Medulla oblongata (tissue), 1 donor: ENCODE measurements around the gene MED19.
A peak's percentile ranks its signal among the peaks of the same experiment; 100 is the strongest.
"Not testable (repeated sequence)": the region's sequence is repeated elsewhere in the genome, so short reads cannot be mapped to it uniquely, and the experiment has no call there.

Source experiments
- DNase-seq: peaks from one replicate; pipeline ENCODE4 v3.0.0-alpha.2; 2015; ENCODE audit errors: extremely low spot score

Gene MED19

DNA sequence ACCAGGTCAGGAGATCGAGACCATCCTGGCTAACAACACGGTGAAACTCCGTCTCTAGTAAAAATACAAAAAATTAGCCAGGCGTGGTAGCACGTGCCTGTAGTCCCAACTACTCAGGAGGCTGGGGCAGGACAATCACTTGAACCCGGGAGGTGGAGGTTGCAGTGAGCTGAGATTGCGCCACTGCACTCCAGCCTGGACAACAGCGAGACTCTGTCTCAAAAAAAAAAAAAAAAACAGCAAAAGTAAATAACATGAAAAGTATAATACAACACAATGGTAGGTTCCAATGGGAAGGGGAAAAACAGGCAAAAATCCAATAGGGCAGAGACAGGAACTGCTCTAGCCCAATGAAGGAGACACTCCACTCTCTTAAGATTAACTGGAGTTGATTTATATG is 6.6 kb downstream of the MED19 start:
- not testable (repeated sequence) for DNase-seq

DNA sequence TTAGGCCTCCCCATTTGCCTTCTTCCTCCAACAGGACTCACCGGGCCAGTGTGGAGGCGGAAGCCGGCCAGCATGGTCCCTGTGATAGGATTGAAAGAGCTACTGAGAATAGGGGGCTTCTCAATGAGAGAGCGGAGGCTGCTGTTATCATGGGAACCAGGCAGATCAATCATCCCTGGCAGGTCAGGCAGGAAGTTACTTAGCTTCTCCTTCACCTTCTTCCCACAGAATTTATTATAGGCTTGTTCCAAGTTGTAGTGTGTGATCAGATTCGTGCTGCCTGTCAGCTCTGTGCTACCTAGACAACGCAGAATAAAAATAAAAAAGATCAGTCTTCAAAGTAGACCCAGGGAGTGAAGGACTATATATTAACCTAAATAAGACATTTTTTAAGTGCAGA is 7.1 kb downstream of the MED19 start:
- DNase-seq, result no peak

DNA sequence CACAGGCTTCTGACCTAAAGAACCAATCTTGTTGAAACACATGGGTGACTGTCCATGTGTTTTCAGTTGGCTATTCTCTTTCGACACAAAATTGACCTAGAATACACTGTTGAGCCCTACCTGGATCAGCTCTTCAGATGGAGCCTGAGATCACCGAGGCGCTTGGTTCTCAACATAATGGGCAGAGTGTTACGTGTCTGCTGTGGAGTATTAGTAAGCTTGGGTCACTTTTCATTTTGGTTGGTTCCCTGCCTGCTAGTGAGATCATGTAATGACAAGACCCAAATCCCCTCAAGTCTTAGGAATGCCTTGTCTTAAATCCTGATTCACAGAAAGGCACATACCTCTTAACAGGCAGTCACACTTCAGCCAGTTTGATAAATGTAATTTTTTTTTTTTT is 8.7 kb downstream of the MED19 start:
- no peak for DNase-seq

DNA sequence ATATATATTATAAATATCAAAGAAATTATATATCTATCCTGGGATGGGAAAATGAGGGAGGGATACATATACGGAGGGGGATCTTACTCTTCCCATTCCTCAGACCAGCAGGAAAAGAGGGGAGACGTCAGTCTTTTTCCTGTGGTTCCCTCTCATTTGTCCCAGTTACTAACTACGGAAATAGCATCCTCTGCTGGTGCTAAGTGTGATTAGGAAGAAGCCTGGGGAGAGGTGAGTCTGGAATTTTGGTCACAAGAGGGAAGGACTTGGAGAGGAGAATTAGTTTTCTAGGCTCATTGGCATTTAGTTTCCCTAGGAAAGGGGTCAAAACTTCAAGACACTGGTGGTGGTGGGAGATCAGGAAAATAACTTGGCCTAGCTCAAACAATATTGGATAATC is 11.6 kb downstream of the MED19 start:
- no peak for DNase-seq

DNA sequence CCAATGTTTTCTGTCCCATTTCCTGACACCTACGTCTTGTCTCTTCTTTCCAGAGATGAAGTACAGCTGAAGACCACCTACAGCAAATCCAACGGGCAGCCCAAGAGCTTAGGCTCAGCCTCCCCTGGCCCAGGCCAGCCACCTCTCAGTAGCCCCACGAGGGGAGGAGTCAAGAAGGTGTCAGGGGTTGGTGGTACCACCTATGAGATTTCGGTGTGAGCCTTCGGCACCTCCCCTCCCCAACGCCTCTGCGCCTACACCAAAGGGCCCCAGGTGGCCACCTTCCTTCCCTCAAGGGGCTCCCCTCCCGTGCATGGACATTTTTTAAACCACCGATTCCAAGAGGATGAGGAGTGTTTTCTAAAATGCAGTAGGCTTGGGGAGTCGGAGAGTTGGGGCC is 12.2 kb downstream of the MED19 start:
- DNase-seq, result no peak

DNA sequence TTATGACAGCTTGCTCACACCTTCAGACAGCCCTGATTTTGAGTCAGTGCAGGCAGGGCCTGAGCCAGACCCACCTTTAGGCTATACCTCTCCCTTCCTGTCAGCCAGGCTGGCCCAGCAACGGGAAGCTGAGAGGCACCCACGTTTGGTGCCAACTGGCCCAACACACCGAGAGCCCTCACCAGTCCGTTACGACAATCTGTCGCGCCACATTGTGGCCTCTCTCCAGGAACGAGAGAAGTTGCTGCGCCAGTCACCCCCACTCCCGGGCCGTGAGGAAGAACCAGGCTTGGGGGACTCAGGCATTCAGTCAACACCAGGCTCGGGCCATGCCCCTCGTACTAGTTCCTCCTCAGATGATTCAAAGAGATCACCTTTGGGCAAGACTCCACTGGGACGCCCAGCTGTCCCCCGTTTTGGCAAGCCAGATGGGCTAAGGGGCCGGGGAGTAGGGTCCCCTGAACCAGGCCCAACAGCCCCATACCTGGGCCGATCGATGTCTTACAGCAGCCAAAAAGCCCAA is 13.1 kb downstream of the MED19 start:
- DNase-seq, result no peak

DNA sequence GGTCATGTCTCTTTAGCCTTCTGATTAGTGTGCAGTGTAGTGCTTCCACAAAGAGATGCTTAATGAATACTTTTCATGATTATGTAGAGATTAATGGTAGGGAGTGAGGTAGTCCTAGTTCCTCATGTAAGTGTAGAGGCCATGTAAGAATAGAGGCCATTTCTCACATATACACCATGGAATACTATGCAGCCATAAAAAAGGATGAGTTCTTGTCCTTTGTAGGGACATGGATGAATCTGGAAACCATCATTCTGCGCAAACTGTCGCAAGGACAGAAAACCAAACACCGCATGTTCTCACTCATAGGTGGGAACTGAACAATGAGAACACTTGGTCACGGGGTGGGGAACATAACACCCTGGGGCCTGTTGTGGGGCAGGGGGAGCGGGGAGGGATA is 21.5 kb downstream of the MED19 start:
- DNase-seq, result not testable (repeated sequence)

DNA sequence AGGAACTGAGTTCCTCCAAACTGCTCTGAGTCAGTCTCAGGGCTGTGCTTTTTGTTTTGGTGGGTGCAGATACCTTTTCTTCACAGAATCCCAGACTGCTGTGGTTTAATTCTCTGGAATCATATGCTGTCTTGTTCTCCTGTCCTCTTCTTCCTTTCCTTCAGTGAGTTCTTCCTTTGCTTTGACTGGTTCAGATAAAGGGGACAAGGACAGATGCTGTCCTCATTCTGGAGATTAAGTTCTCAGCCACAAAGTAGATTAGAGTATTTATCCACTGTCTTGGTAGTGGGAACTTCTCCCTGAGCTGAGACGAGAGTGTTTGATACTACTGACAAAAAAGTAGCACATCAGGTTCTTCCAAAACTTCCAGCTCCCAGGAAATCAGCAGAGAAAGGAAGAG is 30.8 kb downstream of the MED19 start:
- no peak for DNase-seq

DNA sequence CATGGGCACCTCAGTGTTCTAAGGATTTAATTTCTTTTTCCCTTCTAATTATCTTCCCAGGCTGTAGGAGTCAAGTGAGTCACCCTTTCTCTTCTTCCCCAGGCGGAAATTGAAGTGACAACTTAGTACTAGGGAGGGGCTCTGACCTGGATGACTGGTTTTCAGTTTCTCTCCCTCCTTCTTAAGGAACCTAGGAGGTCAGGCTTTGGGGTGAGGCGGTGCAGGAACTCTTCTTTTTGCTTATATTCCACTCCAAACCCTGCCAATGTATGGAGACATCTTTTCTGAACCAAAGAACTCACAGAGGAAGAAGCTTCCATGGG is 31.5 kb downstream of the MED19 start:
- DNase-seq, result no peak

DNA sequence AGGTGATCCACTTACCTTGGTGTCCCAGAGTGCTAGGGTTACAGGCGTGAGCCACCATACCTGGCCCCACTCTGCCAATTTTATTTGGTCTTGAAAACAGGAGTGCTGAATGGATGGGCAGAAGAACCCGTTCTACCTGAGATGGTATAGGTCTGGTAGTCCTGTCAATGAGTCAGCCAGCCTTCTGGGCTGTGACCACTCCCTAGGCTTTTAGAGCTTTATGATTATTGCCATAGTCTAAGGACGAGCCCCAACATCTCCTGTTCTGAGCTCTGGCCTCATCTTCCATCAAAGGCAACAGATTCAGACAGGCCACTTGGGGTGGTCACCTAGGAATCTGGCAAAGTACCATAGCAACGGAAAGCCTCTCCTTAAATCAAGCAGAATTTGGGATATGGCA is 32.6 kb downstream of the MED19 start:
- no peak for DNase-seq

DNA sequence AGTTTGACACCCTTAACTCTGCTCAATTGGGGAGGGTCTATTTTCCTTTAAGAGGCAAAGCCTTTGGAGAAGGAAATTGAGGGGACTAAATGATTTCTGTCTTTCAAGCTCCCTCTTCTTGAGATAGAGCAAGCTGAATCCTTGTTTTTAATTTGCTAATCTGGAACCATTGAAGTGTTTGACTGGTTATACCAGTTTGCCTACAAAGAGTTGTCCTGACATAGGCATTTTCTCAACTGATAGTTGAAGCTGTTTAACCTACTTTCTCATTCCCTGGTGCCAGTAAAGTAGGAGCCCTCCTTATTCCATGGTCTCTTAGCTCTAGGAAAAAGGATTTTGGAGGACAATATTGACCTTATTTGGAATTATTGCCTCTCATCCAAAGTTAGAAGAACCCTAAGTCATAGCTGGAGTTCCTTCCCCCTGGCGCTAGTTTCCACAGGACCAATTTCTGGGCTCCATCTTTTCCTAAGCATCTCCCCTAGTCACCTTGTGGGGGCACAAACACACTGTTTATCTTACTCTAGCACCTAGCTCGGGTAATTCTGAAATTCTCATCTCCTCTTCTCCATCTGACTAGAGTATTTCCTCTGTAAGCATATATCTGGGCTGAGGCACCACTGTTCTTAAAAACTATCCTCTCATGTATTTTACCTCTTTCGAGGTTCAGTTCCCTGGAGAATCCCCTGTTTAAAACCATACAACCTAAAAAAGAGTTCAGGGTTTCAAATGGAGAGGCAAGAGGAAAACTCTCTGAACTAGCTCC is 36.7 kb downstream of the MED19 start:
- no peak for DNase-seq

DNA sequence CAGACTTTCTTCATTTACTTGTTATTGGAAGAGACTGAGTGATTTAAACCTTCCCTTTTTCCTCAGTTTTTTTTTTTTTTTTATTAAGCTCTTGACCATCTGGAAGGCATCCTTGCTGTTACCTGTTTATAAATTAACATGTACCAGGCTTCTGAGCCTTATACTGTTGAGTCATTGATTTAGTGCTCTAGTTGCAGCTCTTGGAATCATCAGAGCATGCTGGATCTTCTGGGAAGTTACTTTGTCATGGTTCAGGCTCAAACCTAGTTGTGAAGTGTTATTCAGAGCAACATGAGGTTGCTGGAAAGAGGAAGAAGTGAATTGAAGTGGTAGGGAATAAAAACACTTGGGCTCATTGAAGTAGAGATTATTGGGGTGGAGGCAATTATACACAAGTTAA is 37.8 kb downstream of the MED19 start:
- no peak for DNase-seq

DNA sequence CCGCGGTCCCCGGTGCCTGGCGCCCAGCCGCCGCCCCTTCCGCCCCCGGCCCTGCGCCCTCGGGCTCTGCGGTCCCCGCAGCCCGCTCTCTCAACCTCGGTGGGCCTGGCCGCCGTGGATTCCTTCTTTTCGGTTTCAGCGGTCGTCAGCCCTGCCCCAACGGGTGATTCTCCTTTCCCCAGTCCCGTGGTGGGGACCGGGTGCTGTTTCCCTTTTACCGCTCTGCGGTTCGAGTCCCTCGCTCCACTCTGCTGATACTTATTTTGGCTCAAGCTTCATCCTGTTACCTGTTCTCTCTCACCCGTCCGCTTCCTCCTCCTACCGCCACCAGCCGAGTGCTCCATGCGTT is 43.6 kb downstream of the MED19 start:
- peak; percentile 12 for DNase-seq

DNA sequence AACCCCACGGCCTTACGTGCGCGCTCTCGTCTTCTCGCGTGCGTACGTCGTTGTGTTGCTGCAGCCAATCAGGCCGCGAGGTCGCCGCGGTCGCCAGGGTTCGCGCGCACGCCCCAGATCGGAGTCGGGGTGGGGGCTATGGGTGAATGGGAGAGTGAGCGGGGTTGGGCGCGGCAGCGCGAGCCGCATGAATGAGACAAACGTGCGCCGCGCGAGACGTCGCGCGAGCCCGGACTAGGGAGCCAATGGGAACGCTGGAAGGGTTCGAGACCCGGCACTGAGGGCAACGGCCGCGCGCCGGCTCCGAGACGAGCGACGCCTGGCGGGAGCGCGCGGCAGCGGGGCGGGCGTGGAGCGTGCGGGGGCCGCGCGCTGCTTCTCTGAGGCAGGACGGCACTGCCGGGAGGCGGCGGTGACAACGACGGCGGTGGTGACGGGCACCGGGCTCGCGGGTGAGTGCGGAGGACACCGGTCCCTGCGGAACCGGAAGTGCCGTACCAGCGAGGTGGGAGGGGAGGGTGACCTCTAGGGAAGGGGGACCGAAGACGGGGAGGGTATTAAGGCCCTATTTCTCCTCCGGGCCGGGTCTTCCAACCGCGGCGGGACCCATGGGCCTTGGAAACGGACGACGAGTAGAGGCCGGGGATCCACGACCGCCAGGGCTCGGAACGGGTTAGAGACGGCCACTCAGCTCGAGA is 44.1 kb downstream of the MED19 start, which contains the start of gene ZDHHC5:
Gene ZDHHC5 (plus strand): TSS at position 379 of the 698 bp plus-strand sequence. CDS start 4,977 bp downstream, outside the sequence.
- DNase-seq, result peak; percentile 99

DNA sequence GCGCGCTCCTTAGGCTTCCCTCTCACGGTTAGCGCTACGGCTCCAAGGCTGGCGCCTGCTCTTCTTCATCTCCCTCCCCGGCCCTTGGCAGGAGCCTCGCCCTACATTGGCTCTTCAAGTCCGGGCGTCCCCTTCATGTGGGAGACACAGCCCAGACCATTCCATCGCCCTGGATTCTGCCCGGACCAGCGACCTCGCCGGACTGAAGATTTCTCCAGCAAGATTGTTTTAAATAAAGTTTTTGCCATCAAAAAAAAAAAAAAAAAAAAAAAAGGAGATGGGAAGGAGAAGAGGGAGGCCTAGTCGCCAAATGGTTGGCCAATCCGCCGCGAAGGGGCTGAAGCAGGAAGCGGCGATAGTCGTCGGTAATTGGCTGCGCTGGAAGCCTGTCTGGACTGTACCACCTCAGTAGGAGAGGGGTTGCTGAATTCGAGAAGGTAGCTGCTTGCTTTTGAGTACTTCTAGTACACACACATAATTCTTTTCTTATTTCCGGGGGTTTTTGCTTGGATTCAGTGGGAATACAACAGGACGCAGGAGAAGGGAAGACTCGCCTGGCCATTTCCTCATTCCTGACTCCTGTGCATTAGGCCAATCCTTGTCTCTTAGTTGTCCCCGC is 44.8 kb downstream of the MED19 start:
- DNase-seq, result peak; percentile 99

DNA sequence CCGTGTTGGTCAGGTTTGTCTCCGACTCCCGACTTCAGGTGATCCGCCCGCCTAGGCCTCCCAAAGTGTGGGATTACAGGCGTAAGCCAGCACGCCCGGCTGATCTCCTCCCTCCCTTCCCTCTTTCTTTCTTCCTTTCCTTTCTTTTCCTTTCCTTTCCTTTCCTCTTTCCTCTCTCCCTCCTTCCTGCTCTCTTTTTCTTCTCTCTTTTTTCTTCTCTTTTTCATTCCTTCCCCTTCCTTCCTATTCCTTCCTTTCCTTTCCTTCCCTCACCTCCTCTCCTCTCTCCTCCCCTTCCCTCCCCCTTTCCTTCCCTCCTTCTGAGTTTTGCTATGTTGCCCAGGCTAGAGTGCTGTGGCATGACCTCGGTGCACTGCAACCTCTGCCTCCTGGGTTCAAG is 48.0 kb downstream of the MED19 start:
- DNase-seq, result no peak

DNA sequence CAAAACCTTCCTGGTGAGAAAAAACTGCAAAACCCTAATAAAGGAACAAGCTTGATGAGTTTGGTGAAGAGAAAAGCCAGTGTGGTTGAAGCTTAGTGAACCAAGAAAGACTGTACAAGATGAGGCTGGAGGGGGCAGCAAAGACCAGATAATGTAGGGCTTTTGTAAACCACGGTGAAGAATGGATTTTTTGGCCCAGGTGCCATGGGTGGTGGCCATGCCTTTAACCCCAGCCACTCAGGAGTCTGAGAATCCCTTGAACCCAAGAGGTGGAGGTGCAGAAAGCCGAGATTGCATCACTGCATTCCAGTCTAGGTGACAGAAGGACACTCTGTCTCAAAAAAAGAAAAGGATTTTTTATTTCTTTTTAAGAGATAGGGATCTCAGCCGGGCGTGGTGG is 49.1 kb downstream of the MED19 start:
- no peak for DNase-seq

DNA sequence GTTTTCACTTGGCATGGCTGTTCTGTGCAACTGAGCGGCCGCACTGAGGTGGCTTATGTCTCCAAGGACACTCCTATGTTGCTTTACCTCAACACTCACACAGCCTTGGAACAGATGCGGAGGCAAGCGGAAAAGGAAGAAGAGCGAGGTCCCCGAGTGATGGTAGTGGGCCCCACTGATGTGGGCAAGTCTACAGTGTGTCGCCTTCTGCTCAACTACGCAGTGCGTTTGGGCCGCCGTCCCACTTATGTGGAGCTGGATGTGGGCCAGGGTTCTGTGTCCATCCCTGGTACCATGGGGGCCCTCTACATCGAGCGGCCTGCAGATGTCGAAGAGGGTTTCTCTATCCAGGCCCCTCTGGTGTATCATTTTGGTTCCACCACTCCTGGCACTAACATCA is 52.3 kb downstream of the MED19 start:
- DNase-seq, result no peak

DNA sequence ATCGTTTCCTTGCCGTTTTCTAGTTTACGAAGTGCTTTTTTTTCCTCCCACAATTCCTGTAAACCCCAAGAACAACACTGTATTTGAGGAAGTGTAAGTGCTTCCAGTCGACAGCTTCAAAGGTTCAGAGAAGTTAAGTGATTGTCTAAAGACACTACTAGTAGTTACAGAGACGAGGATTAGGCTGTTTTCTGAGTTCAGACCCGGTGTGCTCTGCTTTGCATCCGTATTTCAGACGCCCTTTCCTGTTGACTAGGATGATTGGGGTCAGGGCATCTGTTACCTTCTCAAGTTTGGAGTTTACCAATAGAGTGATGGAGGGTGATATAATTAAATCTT is 54.0 kb downstream of the MED19 start:
- DNase-seq, result no peak

DNA sequence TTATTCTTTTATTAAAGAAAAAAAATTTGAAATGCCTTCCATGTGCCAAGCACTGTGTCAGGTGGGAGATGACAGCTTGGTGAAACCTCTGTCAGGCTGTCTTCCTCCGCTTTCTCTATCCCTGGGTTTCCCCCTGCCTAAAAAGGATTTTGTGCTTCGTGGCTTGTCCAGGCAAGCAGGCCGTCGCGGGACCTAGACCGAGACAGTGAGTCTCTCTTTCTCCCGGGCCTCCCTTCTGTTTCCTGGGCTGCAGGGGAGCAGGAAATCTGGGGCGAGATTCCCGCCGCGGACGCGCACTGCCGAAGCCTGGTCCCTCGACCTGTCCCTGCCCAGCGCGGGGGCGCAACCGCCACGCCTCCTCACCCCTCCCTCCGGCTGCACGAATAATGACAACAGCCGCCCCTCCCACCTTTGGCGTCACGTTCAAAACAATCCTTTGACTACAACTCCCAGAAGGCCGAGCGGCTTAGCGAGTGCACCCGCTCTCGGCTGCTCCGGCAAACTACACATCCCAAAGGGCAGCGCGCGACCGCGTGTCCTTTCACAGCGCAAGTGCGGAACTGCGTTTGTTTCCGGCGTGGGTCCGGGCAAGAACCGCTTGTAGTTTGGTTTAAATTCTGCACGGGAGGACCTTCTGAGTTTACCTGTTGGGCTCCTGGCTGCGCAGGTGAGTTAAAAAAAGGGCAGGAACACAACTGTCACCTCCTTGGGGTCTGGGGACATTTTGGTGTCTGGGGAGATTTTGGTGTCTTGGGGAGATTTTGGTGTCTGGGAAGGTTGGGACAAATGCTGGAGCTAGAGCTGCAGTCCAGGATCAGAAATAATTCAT is 54.6 kb downstream of the MED19 start, which contains the start of gene CLP1:
Gene CLP1 (plus strand): TSS at position 569 of the 829 bp plus-strand sequence. CDS start 1,715 bp downstream, outside the sequence.
- peak; percentile 100 for DNase-seq

DNA sequence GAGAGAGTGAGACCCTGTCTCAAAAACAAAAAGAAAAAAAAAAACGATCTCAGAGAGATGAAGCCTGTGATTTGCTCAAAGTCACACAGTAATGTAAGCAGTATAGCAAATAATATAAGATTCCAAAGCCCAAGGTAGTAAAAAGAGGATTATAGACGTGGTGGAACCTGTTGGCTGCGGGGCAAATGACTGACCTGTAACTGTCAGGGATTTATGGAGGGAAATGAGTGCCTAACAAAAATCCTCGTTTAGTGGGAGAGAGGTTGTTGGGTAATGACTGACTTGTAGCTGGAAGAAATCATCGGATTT is 55.2 kb downstream of the MED19 start:
- no peak for DNase-seq
